GM18951 (cell line): ENCODE measurements around the gene ARHGAP12.

Experiments
- POLR2A ChIP-seq: IDR thresholded peaks from 4 replicates; pipeline ENCODE4 v1.6.1; 2011; ENCODE audit warnings: mild to moderate bottlenecking; ENCODE audit not compliant: insufficient read length, insufficient read depth; ENCODE audit errors: extremely low read depth
- in situ Hi-C: fragments of 300-500 bp; cut with MboI; formaldehyde crosslinking; loops from one replicate; pipeline ENCODE4 v1.12.0; 2022; ENCODE audit warnings: low sequenced_read_pairs, mixed read lengths, inconsistent platforms; ENCODE audit not compliant: unreplicated experiment

Gene ARHGAP12

GRCh38 chr10:31927565-31927883 lies 1.1 kb downstream of the ARHGAP12 start:
- no peak for TF ChIP-seq POLR2A
- in situ Hi-C loops, result no loop called here

DNA sequence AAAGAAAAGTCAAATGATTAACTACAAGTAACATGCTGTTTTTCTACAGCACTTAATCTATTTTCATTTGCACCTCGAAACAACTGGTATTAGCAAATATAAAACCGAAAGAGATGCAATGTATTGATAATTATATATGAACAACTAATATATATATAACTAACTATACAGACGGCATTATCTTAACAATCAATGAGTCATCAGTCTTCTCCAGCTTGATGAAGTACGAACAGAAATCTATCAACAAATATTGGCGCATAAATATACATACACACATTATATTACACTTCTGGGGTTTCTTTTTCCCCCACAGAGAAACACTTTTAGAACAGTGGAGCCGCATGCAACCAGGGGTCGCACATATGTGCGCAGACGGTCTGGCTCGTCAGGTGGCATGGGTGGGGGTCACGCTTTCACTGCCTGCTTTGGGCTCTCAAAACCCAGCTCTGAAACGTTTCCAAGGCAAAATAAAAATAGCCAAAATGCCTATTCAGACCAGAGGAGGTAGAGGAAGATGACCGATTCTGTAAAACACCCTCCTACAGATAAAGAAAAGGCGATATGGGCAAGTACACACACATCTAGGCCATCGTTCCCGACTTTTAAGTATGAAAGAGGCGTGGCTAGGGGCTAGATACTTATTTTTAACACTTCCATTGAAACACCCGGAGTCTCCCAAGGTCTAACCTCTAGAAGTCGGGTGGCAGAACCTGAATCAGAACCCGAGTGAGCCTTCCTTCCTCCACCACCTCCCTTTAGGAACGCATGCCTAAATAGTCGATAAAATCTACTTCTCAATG lies 1.7 kb downstream of the ARHGAP12 start:
- TF ChIP-seq POLR2A, result no peak
- in situ Hi-C loops, result no loop called here

DNA sequence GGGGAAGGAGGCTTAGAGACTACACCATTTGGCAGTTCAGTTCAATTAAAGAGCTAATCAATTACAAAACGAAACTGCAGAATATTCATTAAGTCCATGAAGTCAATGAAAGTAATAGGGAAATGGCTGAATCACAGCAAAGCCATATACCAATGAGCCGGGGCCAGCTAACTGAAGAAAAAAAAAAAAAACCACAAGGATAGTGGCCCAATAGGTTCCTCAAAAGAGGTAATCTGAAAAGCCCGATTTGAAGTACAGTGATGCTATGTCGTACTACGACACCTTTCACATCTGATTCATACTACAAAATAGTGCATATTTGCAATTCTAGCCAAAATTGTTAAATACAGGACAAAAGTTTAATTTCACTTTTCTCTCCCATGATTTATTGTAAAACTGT lies 2.5 kb downstream of the ARHGAP12 start:
- TF ChIP-seq POLR2A, result no peak
- in situ Hi-C loops, result no loop called here

DNA sequence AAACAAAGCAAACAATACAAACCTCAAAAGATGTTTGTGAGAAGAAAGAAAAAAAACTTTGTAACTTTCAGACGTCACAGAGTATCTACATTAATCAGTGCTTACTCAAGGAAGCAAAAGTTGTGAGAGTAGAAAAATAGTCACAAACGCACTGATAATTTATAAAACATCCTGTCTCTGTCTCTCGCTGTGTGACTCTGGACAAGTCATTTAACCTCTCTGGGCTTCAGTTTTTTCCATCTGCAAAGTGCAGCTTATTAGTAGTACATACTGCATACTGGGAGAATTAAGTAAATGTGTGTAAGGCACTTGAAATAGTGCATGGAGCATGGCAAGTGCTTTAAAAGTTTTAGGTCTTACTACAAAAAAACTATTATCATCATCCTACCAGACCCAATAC lies 3.8 kb downstream of the ARHGAP12 start:
- in situ Hi-C loops, result no loop called here
- TF ChIP-seq POLR2A, result no peak

- in situ Hi-C loops, result no loop called here
- TF ChIP-seq POLR2A, result no peak
Observed at GRCh38 chr10:31923389-31923788, 5.2 kb downstream of the ARHGAP12 start.

- no peak for TF ChIP-seq POLR2A
- in situ Hi-C loops, result no loop called here
Observed at GRCh38 chr10:31921031-31921430, 7.6 kb downstream of the ARHGAP12 start.

GRCh38 chr10:31920538-31920937 lies 8.1 kb downstream of the ARHGAP12 start:
- TF ChIP-seq POLR2A, result no peak
- in situ Hi-C loops, result no loop called here

GRCh38 chr10:31918671-31919409 lies 9.8 kb downstream of the ARHGAP12 start:
- TF ChIP-seq POLR2A, result no peak
- in situ Hi-C loops, result no loop called here

- no peak for TF ChIP-seq POLR2A
- in situ Hi-C loops, result no loop called here
Observed at GRCh38 chr10:31914370-31914769, 14.3 kb downstream of the ARHGAP12 start.

- no peak for TF ChIP-seq POLR2A
- in situ Hi-C loops, result no loop called here
Observed at GRCh38 chr10:31912898-31913850, 15.5 kb downstream of the ARHGAP12 start.

- in situ Hi-C loops, result no loop called here
- TF ChIP-seq POLR2A, result no peak
Observed at GRCh38 chr10:31912289-31912688, 16.3 kb downstream of the ARHGAP12 start.

GRCh38 chr10:31910016-31910415 lies 18.6 kb downstream of the ARHGAP12 start:
- in situ Hi-C loops, result no loop called here
- no peak for TF ChIP-seq POLR2A

DNA sequence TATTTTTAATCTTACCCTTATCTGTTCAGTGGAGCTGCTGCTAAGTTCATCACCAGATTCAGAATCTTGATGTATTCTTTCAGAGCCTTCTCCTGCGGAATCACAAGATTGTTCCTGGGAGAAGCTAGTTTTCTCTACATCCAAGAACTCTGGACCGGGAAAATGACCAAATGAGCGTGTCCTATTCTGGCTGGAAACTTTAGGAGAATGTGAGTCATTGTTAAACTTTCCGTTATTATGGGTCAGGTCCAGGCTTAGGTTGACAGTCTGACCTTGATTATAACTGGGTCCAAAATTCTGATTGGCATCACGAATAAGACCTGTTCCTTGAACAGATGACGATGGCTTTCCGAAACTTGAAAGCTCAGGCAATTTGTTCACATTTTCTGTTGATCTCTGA lies 20.5 kb downstream of the ARHGAP12 start:
- TF ChIP-seq POLR2A, result no peak
- in situ Hi-C loops, result no loop called here
